Keratinocyte (primary cell): ENCODE data around the gene NOS1AP. TPM values are rescaled to one million over a fixed set of nuclear protein-coding genes. Genes with fewer than 3 reads are reported as not detected.
"Not testable (repeated sequence)": the region's sequence is repeated elsewhere in the genome, so short reads cannot be mapped to it uniquely, and the experiment has no call there.

Source experiments
- DNase-seq: peaks from one replicate; pipeline ENCODE4 v3.0.0-alpha.2; 2011; ENCODE audit warnings: low read depth, missing footprints, low spot score
- FAIRE-seq: peaks from 2 replicates; lab custom pipeline; 2011; peaks lifted over from hg19 to GRCh38; lab: Jason Lieb, UNC
- H2AFZ ChIP-seq: 2 replicates; pipeline ENCODE4 v1.6.0; 2012; ENCODE audit warnings: low read length, control low read depth, inconsistent platforms; ENCODE audit not compliant: control insufficient read depth
- H3K27ac ChIP-seq: 2 replicates; pipeline ENCODE4 v1.5.1; 2011; ENCODE audit warnings: low read length; ENCODE audit not compliant: control insufficient read depth, insufficient read depth
- H3K27me3 ChIP-seq: 3 replicates; pipeline ENCODE4 v1.6.0; 2011; ENCODE audit warnings: low read length; ENCODE audit not compliant: control insufficient read depth, insufficient read depth; ENCODE audit errors: extremely low read depth
- H3K36me3 ChIP-seq, 2 experiments: 2 replicates in 1 of 2; 3 replicates in 1 of 2; pipeline ENCODE4 v1.5.1; 2011; ENCODE audit warnings: low read length in 2 of 2, mild to moderate bottlenecking in 1 of 2; ENCODE audit not compliant: control insufficient read depth in 2 of 2, insufficient read depth in 2 of 2; ENCODE audit errors: extremely low read depth in 1 of 2
- H3K4me1 ChIP-seq: 3 replicates; pipeline ENCODE4 v1.5.1; 2011; ENCODE audit warnings: low read length; ENCODE audit not compliant: control insufficient read depth, insufficient read depth; ENCODE audit errors: extremely low read depth
- H3K4me2 ChIP-seq: 3 replicates; pipeline ENCODE4 v1.6.0; 2011; ENCODE audit warnings: low read depth, low read length; ENCODE audit not compliant: control insufficient read depth, insufficient read depth; ENCODE audit errors: extremely low read depth
- H3K4me3 ChIP-seq, 3 experiments: fragments of 200-600 bp in 1 of 3; sonication (generic) in 1 of 3; 2 replicates in 2 of 3; 3 replicates in 1 of 3; pipeline ENCODE4 v1.5.1; 2011 to 2016; ENCODE audit warnings: low read length in 3 of 3, mild to moderate bottlenecking in 3 of 3, control low read depth in 2 of 3, inconsistent platforms in 1 of 3, low read depth in 1 of 3, mixed read lengths in 1 of 3, mixed run types in 1 of 3, moderate library complexity in 1 of 3; ENCODE audit not compliant: control insufficient read depth in 2 of 3, insufficient read depth in 2 of 3; ENCODE audit errors: extremely low read depth in 1 of 3
- H3K79me2 ChIP-seq: 2 replicates; pipeline ENCODE4 v1.6.0; 2012; ENCODE audit warnings: low read length; ENCODE audit not compliant: control insufficient read depth, insufficient read depth
- H3K9ac ChIP-seq: 3 replicates; pipeline ENCODE4 v1.6.0; 2011; ENCODE audit warnings: low read length; ENCODE audit not compliant: control insufficient read depth, insufficient read depth; ENCODE audit errors: extremely low read depth
- H3K9me1 ChIP-seq: 3 replicates; pipeline ENCODE4 v1.6.0; 2011; ENCODE audit warnings: low read length; ENCODE audit not compliant: control insufficient read depth, insufficient read depth; ENCODE audit errors: extremely low read depth
- H3K9me3 ChIP-seq: 2 replicates; pipeline ENCODE4 v1.5.1; 2012; ENCODE audit warnings: low read depth, low read length; ENCODE audit not compliant: control insufficient read depth
- H4K20me1 ChIP-seq: 3 replicates; pipeline ENCODE4 v1.6.0; 2011; ENCODE audit warnings: low read length; ENCODE audit not compliant: control insufficient read depth, insufficient read depth; ENCODE audit errors: extremely low read depth
- EZH2 ChIP-seq: IDR thresholded peaks from one replicate; pipeline ENCODE4 v1.6.1; 2012; ENCODE audit warnings: inconsistent platforms, mild to moderate bottlenecking, low read length, moderate library complexity
- dilution Hi-C: fragments of 300-500 bp; cut with MboI; formaldehyde crosslinking; loops from one replicate; pipeline ENCODE4 v1.7.0; 2020; ENCODE audit warnings: low sequenced_read_pairs; ENCODE audit not compliant: extremely low pct_ligation_motif_present
- polyA plus RNA-seq, 5 experiments: library from polyadenylated mRNA; depleted of rRNA in 3 of 5; stranded (reverse) in 3 of 5; stranded (forward) in 1 of 5; unstranded in 1 of 5; fragments of >200 nt; gene quantifications; 1 replicate in 1 of 5; 2 replicates in 3 of 5; 3 replicates in 1 of 5; pipeline versions ENCODE4 v1.2.1 to v1.2.3, GENCODE V29; 2011 to 2012; ENCODE audit warnings: missing spikeins in 2 of 5, low read depth in 1 of 5, low replicate concordance in 1 of 5
- TF ChIP-seq, protein P1 (sequence below), 3 experiments: IDR thresholded peaks in 1 of 3; conservative IDR thresholded peaks in 1 of 3; optimal IDR thresholded peaks in 1 of 3; 2 replicates in 2 of 3; 3 replicates in 1 of 3; pipeline versions ENCODE3 to v1.5.1; 2011; ENCODE audit warnings: low read length in 3 of 3, mild to moderate bottlenecking in 3 of 3, moderate library complexity in 2 of 3, control low read depth in 1 of 3, inconsistent platforms in 1 of 3; ENCODE audit not compliant: insufficient read depth in 2 of 3; ENCODE audit errors: extremely low read depth in 1 of 3

The NOS1AP gene
- polyA plus RNA-seq, 1 donor (not counting 4 experiments of a cell fraction or from before 2014, with no cell fraction given), result not detected

GRCh38 chr1:162416909-162417308, 347.4 kb downstream of the NOS1AP start:
- H3K27me3 ChIP-seq, result no peaks in the 10 kb centered on the region
- DNase-seq (no peak), FAIRE-seq (no peak)
- H3K4me1 ChIP-seq, result no peaks in the 10 kb centered on the region
- no peak overlapping the region for H2AFZ ChIP-seq
- H3K79me2 ChIP-seq, result no peaks in the 10 kb centered on the region
- no peak overlapping the region for H3K4me3 ChIP-seq
- TF ChIP-seq, protein P1, sequence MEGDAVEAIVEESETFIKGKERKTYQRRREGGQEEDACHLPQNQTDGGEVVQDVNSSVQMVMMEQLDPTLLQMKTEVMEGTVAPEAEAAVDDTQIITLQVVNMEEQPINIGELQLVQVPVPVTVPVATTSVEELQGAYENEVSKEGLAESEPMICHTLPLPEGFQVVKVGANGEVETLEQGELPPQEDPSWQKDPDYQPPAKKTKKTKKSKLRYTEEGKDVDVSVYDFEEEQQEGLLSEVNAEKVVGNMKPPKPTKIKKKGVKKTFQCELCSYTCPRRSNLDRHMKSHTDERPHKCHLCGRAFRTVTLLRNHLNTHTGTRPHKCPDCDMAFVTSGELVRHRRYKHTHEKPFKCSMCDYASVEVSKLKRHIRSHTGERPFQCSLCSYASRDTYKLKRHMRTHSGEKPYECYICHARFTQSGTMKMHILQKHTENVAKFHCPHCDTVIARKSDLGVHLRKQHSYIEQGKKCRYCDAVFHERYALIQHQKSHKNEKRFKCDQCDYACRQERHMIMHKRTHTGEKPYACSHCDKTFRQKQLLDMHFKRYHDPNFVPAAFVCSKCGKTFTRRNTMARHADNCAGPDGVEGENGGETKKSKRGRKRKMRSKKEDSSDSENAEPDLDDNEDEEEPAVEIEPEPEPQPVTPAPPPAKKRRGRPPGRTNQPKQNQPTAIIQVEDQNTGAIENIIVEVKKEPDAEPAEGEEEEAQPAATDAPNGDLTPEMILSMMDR (optimal IDR thresholded peaks at IDR 0.05 in 1 of 3, IDR thresholded peaks at IDR 0.05 in 1 of 3, conservative IDR thresholded peaks at IDR 0.05 in 1 of 3; ENCODE audit: extremely low read depth in 1 of 3, insufficient read depth in 2 of 3, low read length in 3 of 3), result no peak
- TF ChIP-seq EZH2, result no peak
- no peaks in the 10 kb centered on the region for H3K36me3 ChIP-seq
- H4K20me1 ChIP-seq, result no peaks in the 10 kb centered on the region
- H3K4me2 ChIP-seq, result no peak overlapping the region
- H3K9ac ChIP-seq, result no peak overlapping the region
- dilution Hi-C loops, result no loop called here
- no peaks in the 10 kb centered on the region for H3K9me3 ChIP-seq
- H3K9me1 ChIP-seq, result no peaks in the 10 kb centered on the region
- no peak overlapping the region for H3K27ac ChIP-seq

GRCh38 chr1:162417650-162418049, 348.2 kb downstream of the NOS1AP start:
- Histone ChIP-seq H3K9ac (no peak overlapping the region), H3K27ac (no peak overlapping the region), H2AFZ (no peak overlapping the region), H3K9me3 (no peaks in the 10 kb centered on the region), H3K4me3 (no peak overlapping the region), H3K4me1 (no peaks in the 10 kb centered on the region), H3K79me2 (no peaks in the 10 kb centered on the region), H3K36me3 (no peaks in the 10 kb centered on the region), H4K20me1 (no peaks in the 10 kb centered on the region), H3K4me2 (no peak overlapping the region), H3K27me3 (no peaks in the 10 kb centered on the region), H3K9me1 (no peaks in the 10 kb centered on the region)
- dilution Hi-C loops, result no loop called here
- FAIRE-seq (no peak), DNase-seq (no peak)
- TF ChIP-seq, protein P1 (optimal IDR thresholded peaks at IDR 0.05 in 1 of 3, IDR thresholded peaks at IDR 0.05 in 1 of 3, conservative IDR thresholded peaks at IDR 0.05 in 1 of 3; ENCODE audit: extremely low read depth in 1 of 3, insufficient read depth in 2 of 3, low read length in 3 of 3), result no peak
- TF ChIP-seq EZH2, result no peak

DNA sequence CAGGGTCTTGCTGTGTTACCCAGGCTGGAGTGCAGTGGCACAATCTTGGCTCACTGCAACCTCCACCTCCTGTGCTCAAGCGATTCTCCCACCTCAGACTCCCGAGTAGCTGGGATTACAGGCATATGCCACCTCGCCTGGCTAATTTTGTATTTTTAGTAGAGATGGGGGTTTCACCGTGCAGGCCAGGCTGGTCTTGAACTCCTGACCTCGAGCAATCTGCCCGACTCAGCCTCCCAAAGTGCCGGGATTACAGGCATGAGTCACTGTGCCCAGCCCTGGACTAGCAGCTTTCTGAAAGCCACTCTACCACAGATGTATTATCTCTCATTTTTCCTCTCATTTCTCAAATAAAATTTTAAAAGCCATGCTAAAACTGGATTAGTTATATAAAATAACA, 349.1 kb downstream of the NOS1AP start:
- dilution Hi-C loops, H3K4me1 ChIP-seq, DNase-seq, H3K9me3 ChIP-seq, H3K4me3 ChIP-seq, H3K9ac ChIP-seq, H2AFZ ChIP-seq, H4K20me1 ChIP-seq, H3K79me2 ChIP-seq, H3K9me1 ChIP-seq, H3K27me3 ChIP-seq, FAIRE-seq, H3K36me3 ChIP-seq, H3K27ac ChIP-seq, H3K4me2 ChIP-seq: not testable (repeated sequence)

- FAIRE-seq, H3K4me2 ChIP-seq, H4K20me1 ChIP-seq, H3K4me1 ChIP-seq, H3K27ac ChIP-seq, H3K9me1 ChIP-seq, H2AFZ ChIP-seq, H3K9me3 ChIP-seq, H3K79me2 ChIP-seq, H3K27me3 ChIP-seq, H3K36me3 ChIP-seq, H3K4me3 ChIP-seq, DNase-seq, dilution Hi-C loops, H3K9ac ChIP-seq: not testable (repeated sequence)
Measured at GRCh38 chr1:162419450-162419931, 350.0 kb downstream of the NOS1AP start.
